Measurements from ENCODE around the gene IMP3. TPM values are rescaled to one million over a fixed set of nuclear protein-coding genes. Genes with fewer than 3 reads are reported as not detected.

IMP3 gene
- total RNA-seq, 4 donors from 2014 or later, result 162 to 194 (median 170) TPM

- DNase-seq (ENCODE audit: low spot score), result no peak
- no peak for ATAC-seq (ENCODE audit: low FRiP score)
- TF ChIP-seq, protein P1, sequence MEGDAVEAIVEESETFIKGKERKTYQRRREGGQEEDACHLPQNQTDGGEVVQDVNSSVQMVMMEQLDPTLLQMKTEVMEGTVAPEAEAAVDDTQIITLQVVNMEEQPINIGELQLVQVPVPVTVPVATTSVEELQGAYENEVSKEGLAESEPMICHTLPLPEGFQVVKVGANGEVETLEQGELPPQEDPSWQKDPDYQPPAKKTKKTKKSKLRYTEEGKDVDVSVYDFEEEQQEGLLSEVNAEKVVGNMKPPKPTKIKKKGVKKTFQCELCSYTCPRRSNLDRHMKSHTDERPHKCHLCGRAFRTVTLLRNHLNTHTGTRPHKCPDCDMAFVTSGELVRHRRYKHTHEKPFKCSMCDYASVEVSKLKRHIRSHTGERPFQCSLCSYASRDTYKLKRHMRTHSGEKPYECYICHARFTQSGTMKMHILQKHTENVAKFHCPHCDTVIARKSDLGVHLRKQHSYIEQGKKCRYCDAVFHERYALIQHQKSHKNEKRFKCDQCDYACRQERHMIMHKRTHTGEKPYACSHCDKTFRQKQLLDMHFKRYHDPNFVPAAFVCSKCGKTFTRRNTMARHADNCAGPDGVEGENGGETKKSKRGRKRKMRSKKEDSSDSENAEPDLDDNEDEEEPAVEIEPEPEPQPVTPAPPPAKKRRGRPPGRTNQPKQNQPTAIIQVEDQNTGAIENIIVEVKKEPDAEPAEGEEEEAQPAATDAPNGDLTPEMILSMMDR (IDR thresholded peaks at IDR 0.05), result no peak
These were observed 21.7 kb upstream of the IMP3 start for GRCh38 chr15:75661756-75662140.

DNA sequence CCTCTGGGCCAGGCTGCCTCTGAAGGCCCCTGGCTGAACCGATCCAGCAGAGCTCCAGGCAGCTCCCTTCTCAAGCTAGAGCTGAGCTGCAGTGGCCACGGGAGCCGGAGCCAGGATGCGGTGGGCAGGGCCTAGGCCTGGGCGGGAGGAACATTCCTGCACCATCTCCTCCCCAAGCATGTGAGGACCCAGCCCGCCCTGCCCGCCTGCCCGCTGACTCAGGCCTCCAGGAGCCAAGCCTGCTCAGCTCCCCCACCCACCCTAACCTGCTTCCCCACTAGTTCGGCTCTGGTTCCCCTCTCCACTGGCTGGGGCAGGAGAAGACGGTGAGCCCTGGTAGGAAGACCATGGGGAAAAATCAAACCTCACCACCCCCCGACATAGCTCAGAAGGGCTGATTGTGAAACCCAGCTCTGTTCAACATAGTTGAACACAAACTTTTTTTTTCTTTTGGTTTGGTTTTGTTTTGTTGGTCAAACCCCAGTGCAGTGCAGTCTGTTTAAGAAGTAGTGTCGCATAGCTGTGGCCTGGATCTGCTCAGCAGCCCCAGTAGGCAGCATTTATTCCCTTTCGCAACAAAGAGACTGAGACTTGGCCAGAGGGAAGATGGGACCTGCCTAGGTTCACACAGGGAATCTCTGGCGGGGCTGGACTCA, 21.2 kb upstream of the IMP3 start:
- TF ChIP-seq, protein P1 (IDR thresholded peaks at IDR 0.05), result no peak
- DNase-seq (ENCODE audit: low spot score), result no peak
- ATAC-seq (ENCODE audit: low FRiP score), result peak; percentile 95

- TF ChIP-seq, protein P1 (IDR thresholded peaks at IDR 0.05), result no peak
- ATAC-seq (ENCODE audit: low FRiP score), result no peak
- DNase-seq (ENCODE audit: low spot score), result no peak
These were observed 20.1 kb upstream of the IMP3 start for GRCh38 chr15:75659928-75660645.

DNA sequence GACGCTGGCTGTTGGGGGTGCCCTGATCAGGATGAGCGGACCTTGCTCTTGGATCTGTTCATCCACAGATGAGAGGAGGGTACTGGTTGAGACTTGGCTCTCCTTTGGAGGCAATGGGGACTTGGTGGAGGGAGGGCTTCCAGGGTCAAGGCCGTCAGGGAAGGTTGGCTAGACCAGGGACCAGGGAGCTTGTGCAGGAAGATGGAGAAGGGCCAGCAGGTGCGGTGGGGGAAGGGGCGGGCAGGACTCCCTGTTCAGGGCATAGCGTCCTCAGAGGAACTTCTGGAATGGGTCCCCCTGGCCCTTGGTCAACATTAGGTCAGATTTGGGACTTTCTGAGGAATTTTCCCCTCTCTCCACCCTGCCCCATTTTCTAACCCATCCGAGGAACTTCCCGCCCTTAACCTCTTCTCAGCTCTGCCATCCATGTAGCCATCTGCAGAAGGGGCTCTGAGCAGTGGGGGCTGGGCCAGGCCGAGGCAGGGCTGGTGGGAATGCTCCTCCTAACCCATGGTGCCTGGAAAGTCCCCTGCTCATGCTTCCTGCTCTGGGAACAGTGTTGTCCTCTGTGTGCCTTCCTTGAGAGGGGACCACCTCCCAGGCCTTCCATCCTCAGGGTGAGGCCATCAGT, 19.2 kb upstream of the IMP3 start:
- DNase-seq (ENCODE audit: low spot score), result no peak
- TF ChIP-seq, protein P1 (IDR thresholded peaks at IDR 0.05), result no peak
- ATAC-seq (ENCODE audit: low FRiP score), result no peak

GRCh38 chr15:75656813-75657212, 16.8 kb upstream of the IMP3 start:
- no peak for ATAC-seq (ENCODE audit: low FRiP score)
- TF ChIP-seq, protein P1 (IDR thresholded peaks at IDR 0.05), result no peak
- no peak for DNase-seq (ENCODE audit: low spot score)

DNA sequence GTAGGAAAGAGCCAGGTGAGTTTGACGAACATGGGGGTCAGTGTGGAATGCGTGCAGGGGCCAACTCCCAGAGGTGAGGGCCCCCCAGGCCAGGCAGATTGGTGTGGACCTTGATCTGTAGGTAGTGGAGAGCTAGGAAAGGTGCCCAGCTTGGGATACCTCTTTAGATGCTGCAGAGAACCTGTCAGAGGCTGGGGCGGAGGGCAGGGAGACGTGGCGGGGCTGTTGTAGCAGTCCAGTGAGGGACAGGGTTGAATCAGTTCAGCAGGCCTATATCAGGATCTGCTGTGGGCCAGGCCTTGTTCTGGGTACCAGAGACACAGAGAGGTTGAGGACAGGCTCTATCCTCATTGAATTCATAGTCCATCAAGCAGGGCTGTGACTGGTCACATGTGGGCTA, 16.3 kb upstream of the IMP3 start:
- DNase-seq (ENCODE audit: low spot score) (no peak), ATAC-seq (ENCODE audit: low FRiP score) (no peak)
- TF ChIP-seq, protein P1 (IDR thresholded peaks at IDR 0.05), result no peak
